Mesenchymal stem cell (in vitro differentiated cells and primary cell): ENCODE results near the gene MYB. TPM values are rescaled to one million over a fixed set of nuclear protein-coding genes. Genes with fewer than 3 reads are reported as not detected.
A peak's percentile ranks its signal among the peaks of the same experiment; 100 is the strongest.

Source experiments
- DNase-seq: peaks from one replicate; pipeline ENCODE4 v3.0.0-alpha.2; 2013
- H2AFZ ChIP-seq: one replicate; pipeline ENCODE4 v1.6.1; 2013; ENCODE audit warnings: low read depth, mild to moderate bottlenecking, control low read depth, inconsistent platforms, low read length, moderate library complexity
- H2AK5ac ChIP-seq: 2 replicates; pipeline ENCODE4 v1.6.1; 2013; ENCODE audit warnings: low read length, moderate library complexity, mild to moderate bottlenecking, inconsistent platforms; ENCODE audit not compliant: severe bottlenecking
- H2BK120ac ChIP-seq: one replicate; pipeline ENCODE4 v1.6.1; 2013; ENCODE audit warnings: low read depth, mild to moderate bottlenecking, inconsistent platforms, low read length, moderate library complexity
- H2BK12ac ChIP-seq, 2 experiments: one replicate each; pipeline ENCODE4 v1.6.1; 2013; ENCODE audit warnings: inconsistent platforms in 2 of 2, low read length in 2 of 2, mild to moderate bottlenecking in 2 of 2, moderate library complexity in 2 of 2, control low read depth in 1 of 2
- H2BK15ac ChIP-seq: one replicate; pipeline ENCODE4 v1.6.1; 2013; ENCODE audit warnings: mild to moderate bottlenecking, low read depth, inconsistent platforms; ENCODE audit not compliant: poor library complexity, severe bottlenecking
- H2BK5ac ChIP-seq: 2 replicates; pipeline ENCODE4 v1.6.1; 2013; ENCODE audit warnings: low read depth, mild to moderate bottlenecking, low read length, control low read depth, inconsistent platforms; ENCODE audit not compliant: poor library complexity, severe bottlenecking
- H3K14ac ChIP-seq, 2 experiments: one replicate each; pipeline ENCODE4 v1.6.1; 2013; ENCODE audit warnings: inconsistent platforms in 2 of 2, low read length in 2 of 2, control low read depth in 1 of 2, mild to moderate bottlenecking in 1 of 2, moderate library complexity in 1 of 2
- H3K18ac ChIP-seq, 2 experiments: one replicate each; pipeline ENCODE4 v1.6.1; 2013; ENCODE audit warnings: inconsistent platforms in 2 of 2, low read length in 2 of 2, control low read depth in 1 of 2, low read depth in 1 of 2, mild to moderate bottlenecking in 1 of 2
- H3K23ac ChIP-seq, 2 experiments: one replicate each; pipeline ENCODE4 v1.6.1; 2013; ENCODE audit warnings: inconsistent platforms in 2 of 2, low read length in 2 of 2, mild to moderate bottlenecking in 2 of 2, moderate library complexity in 2 of 2, control low read depth in 1 of 2
- H3K27ac ChIP-seq: 2 replicates; pipeline ENCODE4 v1.5.1; 2013; ENCODE audit warnings: mild to moderate bottlenecking, moderate library complexity, low read length, control low read depth, inconsistent platforms; ENCODE audit not compliant: poor library complexity, severe bottlenecking
- H3K27me3 ChIP-seq, 2 experiments: 2 replicates each; pipeline versions ENCODE4 v1.6.1 to v1.7.0; 2013; ENCODE audit warnings: low read length in 2 of 2, mild to moderate bottlenecking in 2 of 2, moderate library complexity in 2 of 2, control low read depth in 1 of 2, inconsistent platforms in 1 of 2; ENCODE audit not compliant: control insufficient read depth in 1 of 2, insufficient read depth in 1 of 2
- H3K36me3 ChIP-seq, 2 experiments: 2 replicates each; pipeline versions ENCODE4 v1.6.1 to v1.7.0; 2013; ENCODE audit warnings: low read length in 2 of 2, control low read depth in 1 of 2, inconsistent platforms in 1 of 2, low read depth in 1 of 2, mild to moderate bottlenecking in 1 of 2; ENCODE audit not compliant: insufficient read depth in 2 of 2, control insufficient read depth in 1 of 2
- H3K4ac ChIP-seq, 2 experiments: one replicate each; pipeline ENCODE4 v1.6.1; 2013; ENCODE audit warnings: inconsistent platforms in 2 of 2, low read length in 2 of 2, mild to moderate bottlenecking in 2 of 2, moderate library complexity in 2 of 2, control low read depth in 1 of 2, low read depth in 1 of 2
- H3K4me1 ChIP-seq: 2 replicates; pipeline ENCODE4 v1.6.1; 2013; ENCODE audit warnings: low read depth, low read length, control low read depth; ENCODE audit not compliant: control insufficient read depth, insufficient read depth
- H3K4me2 ChIP-seq: 2 replicates; pipeline ENCODE4 v1.6.1; 2013; ENCODE audit warnings: low read length, mild to moderate bottlenecking, inconsistent platforms; ENCODE audit not compliant: poor library complexity, severe bottlenecking
- H3K4me3 ChIP-seq, 2 experiments: 2 replicates each; pipeline versions ENCODE4 v1.5.1 to v1.7.0; 2013; ENCODE audit warnings: low read length in 2 of 2, mild to moderate bottlenecking in 2 of 2, control low read depth in 1 of 2, low read depth in 1 of 2; ENCODE audit not compliant: insufficient read depth in 1 of 2
- H3K79me1 ChIP-seq: replicated peaks from 2 replicates; pipeline ENCODE4 v1.6.1; 2013; ENCODE audit warnings: mild to moderate bottlenecking, control low read depth, low read length, inconsistent platforms; ENCODE audit not compliant: poor library complexity, severe bottlenecking
- H3K9ac ChIP-seq: 2 replicates; pipeline ENCODE4 v1.7.0; 2013; ENCODE audit warnings: mild to moderate bottlenecking, low read length, moderate library complexity
- H3K9me3 ChIP-seq: 2 replicates; pipeline ENCODE4 v1.7.0; 2013; ENCODE audit warnings: mild to moderate bottlenecking, low read length; ENCODE audit not compliant: control insufficient read depth
- H4K8ac ChIP-seq: one replicate; pipeline ENCODE4 v1.6.1; 2013; ENCODE audit warnings: inconsistent platforms, mild to moderate bottlenecking, low read length, moderate library complexity
- H4K91ac ChIP-seq: one replicate; pipeline ENCODE4 v1.6.1; 2013; ENCODE audit warnings: mild to moderate bottlenecking, low read length, inconsistent platforms
- WGBS: methylation state at CpG from one replicate; pipeline ENCODE4 v1.1.7; 2013; ENCODE audit warnings: mixed read lengths; 5-methylcytosine and 5-hydroxymethylcytosine counted together
- polyA plus RNA-seq, 2 experiments: library from polyadenylated mRNA; stranded (reverse); fragments of 200-250 nt; gene quantifications; one replicate each; pipeline ENCODE4 v1.2.3, GENCODE V29; 2013

MYB gene
- 1.1 TPM for polyA plus RNA-seq (2013, experiment 1 of 2)
- polyA plus RNA-seq (2013, experiment 2 of 2): 0.88 TPM

- Histone ChIP-seq H3K36me3 (no peaks in the 10 kb centered on the region), H2BK15ac (no peak within 1 kb of the TSS), H3K23ac (peak within 1 kb of the TSS in 1 of 2 experiments; percentile 95), H3K79me1 (no peaks in the 10 kb centered on the region), H3K4me2 (peak within 1 kb of the TSS; percentile 96), H3K9ac (peak within 1 kb of the TSS; percentile 64), H2BK12ac (no peak within 1 kb of the TSS), H3K4ac (peak within 1 kb of the TSS in 1 of 2 experiments; percentile 2), H2AFZ (peak within 1 kb of the TSS; percentile 37), H2BK120ac (peak within 1 kb of the TSS; percentile 50), H4K91ac (no peak within 1 kb of the TSS), H4K8ac (peak within 1 kb of the TSS; percentile 51), H2BK5ac (no peak within 1 kb of the TSS), H2AK5ac (no peak within 1 kb of the TSS), H3K18ac (peak within 1 kb of the TSS in 1 of 2 experiments; percentile 82), H3K14ac (peak within 1 kb of the TSS in 1 of 2 experiments; percentile 84), H3K4me1 (peaks cover 25% of the 10 kb centered on the region), H3K27ac (no peak within 1 kb of the TSS), H3K27me3 (peaks cover 20 to 21% of the 10 kb centered on the region in 2 experiments), H3K4me3 (peak within 1 kb of the TSS; percentile 63 to 82), H3K9me3 (no peaks in the 10 kb centered on the region)
- under 1% methylated on average over 38 of the region's 75 CpGs for WGBS
- peak; percentile 49 for DNase-seq
These were observed at the start of gene MYB for GRCh38 chr6:135180542-135181332. Gene MYB (plus strand): TSS chr6:135181308. CDS start chr6:135181514, 206 bp downstream.

DNA sequence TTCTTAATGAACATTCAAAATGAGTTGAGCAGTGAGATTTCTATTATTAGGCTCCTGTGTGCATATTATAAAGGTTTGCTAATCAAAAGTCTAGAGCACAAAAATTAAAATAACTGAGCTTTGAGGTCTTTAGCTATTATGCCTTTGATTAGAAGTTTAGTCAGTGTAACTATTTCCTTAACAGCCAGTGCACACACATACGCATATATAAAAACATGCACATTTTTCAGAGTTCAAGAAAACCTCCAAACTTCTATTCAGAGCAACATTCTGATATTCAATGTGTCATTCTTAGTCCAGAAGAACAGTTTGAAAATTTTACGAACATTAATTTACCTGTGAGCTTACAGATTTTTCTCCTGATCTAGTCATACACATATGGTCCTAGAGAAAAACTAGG lies 48.3 kb upstream of the MYB start:
- Histone ChIP-seq H3K9ac (no peak overlapping the region), H3K36me3 (no peaks in the 10 kb centered on the region), H2AK5ac (no peak overlapping the region), H3K79me1 (no peaks in the 10 kb centered on the region), H2BK5ac (no peak overlapping the region), H3K9me3 (no peaks in the 10 kb centered on the region), H4K91ac (no peak overlapping the region), H3K14ac (no peak overlapping the region), H3K4me2 (no peak overlapping the region), H3K4me1 (no peaks in the 10 kb centered on the region), H2BK15ac (no peak overlapping the region), H3K4me3 (no peak overlapping the region), H2BK120ac (no peak overlapping the region), H2BK12ac (no peak overlapping the region), H2AFZ (no peak overlapping the region), H3K27ac (no peak overlapping the region), H3K4ac (no peak overlapping the region), H3K27me3 (peaks cover 0 to 4% of the 10 kb centered on the region in 2 experiments), H3K18ac (no peak overlapping the region), H3K23ac (no peak overlapping the region), H4K8ac (no peak overlapping the region)
- 90% methylated on average over 1 of the region's 2 CpGs for WGBS
- DNase-seq: no peak

GRCh38 chr6:135135835-135136234 lies 45.3 kb upstream of the MYB start:
- Histone ChIP-seq H3K23ac (no peak overlapping the region), H3K9ac (no peak overlapping the region), H3K4me1 (no peaks in the 10 kb centered on the region), H2BK5ac (no peak overlapping the region), H2AK5ac (no peak overlapping the region), H2BK120ac (no peak overlapping the region), H4K91ac (no peak overlapping the region), H3K79me1 (no peaks in the 10 kb centered on the region), H3K27me3 (peaks cover 0 to 4% of the 10 kb centered on the region in 2 experiments), H3K18ac (no peak overlapping the region), H2BK12ac (no peak overlapping the region), H3K9me3 (no peaks in the 10 kb centered on the region), H3K36me3 (no peaks in the 10 kb centered on the region), H2AFZ (no peak overlapping the region), H3K14ac (no peak overlapping the region), H3K4ac (no peak overlapping the region), H2BK15ac (no peak overlapping the region), H3K4me2 (no peak overlapping the region), H3K4me3 (no peak overlapping the region), H3K27ac (no peak overlapping the region), H4K8ac (no peak overlapping the region)
- DNase-seq: no peak
- WGBS: 91% methylated on average over 4 of the region's 4 CpGs

GRCh38 chr6:135137826-135138225 lies 43.3 kb upstream of the MYB start:
- no peak overlapping the region for H3K14ac ChIP-seq
- H2BK15ac ChIP-seq: no peak overlapping the region
- H3K18ac ChIP-seq: no peak overlapping the region
- H3K4me1 ChIP-seq: no peaks in the 10 kb centered on the region
- no peak overlapping the region for H3K4me3 ChIP-seq
- no peaks in the 10 kb centered on the region for H3K79me1 ChIP-seq
- no peaks in the 10 kb centered on the region for H3K9me3 ChIP-seq
- H4K91ac ChIP-seq: no peak overlapping the region
- H3K27me3 ChIP-seq: peaks cover 0 to 7% of the 10 kb centered on the region in 2 experiments
- H3K4ac ChIP-seq: no peak overlapping the region
- H3K9ac ChIP-seq: no peak overlapping the region
- H2AK5ac ChIP-seq: no peak overlapping the region
- H2BK120ac ChIP-seq: no peak overlapping the region
- no peak overlapping the region for H2BK5ac ChIP-seq
- no peak overlapping the region for H3K23ac ChIP-seq
- no peak overlapping the region for H3K4me2 ChIP-seq
- no peak for DNase-seq
- H3K36me3 ChIP-seq: no peaks in the 10 kb centered on the region
- H4K8ac ChIP-seq: no peak overlapping the region
- H2BK12ac ChIP-seq: no peak overlapping the region
- no peak overlapping the region for H2AFZ ChIP-seq
- H3K27ac ChIP-seq: no peak overlapping the region
- WGBS: 80% methylated on average over 1 of the region's 1 CpG
